ENCODE measurements around the gene JMJD6. TPM values are rescaled to one million over a fixed set of nuclear protein-coding genes. Genes with fewer than 3 reads are reported as not detected.
"Not testable (repeated sequence)": the region's sequence is repeated elsewhere in the genome, so short reads cannot be mapped to it uniquely, and the experiment has no call there.

Gene JMJD6
- total RNA-seq, 1 donor from 2014 or later = 86.3 TPM

GRCh38 chr17:76704805-76705204, 21.6 kb downstream of the JMJD6 start:
- Mint-ChIP-seq H3K27me3 (peaks cover 4% of the 10 kb centered on the region), H3K9me3 (no peaks in the 10 kb centered on the region), H3K4me3 (no peak overlapping the region), H3K36me3 (ENCODE audit: low read depth) (no peaks in the 10 kb centered on the region), H3K4me1 (peaks cover 6% of the 10 kb centered on the region), H3K27ac (no peak overlapping the region)
- no peak for DNase-seq
- intact Hi-C loops (cut with micrococcal nuclease) = no loop called here

- intact Hi-C loops (cut with micrococcal nuclease) = no loop called here
- no peaks in the 10 kb centered on the region for H3K36me3 Mint-ChIP-seq (ENCODE audit: low read depth)
- DNase-seq = no peak
- no peaks in the 10 kb centered on the region for H3K4me1 Mint-ChIP-seq
- no peaks in the 10 kb centered on the region for H3K9me3 Mint-ChIP-seq
- H3K4me3 Mint-ChIP-seq = no peak overlapping the region
- no peak overlapping the region for H3K27ac Mint-ChIP-seq
- no peaks in the 10 kb centered on the region for H3K27me3 Mint-ChIP-seq
Observed at GRCh38 chr17:76702941-76703637, 23.3 kb downstream of the JMJD6 start.

GRCh38 chr17:76702076-76702475, 24.3 kb downstream of the JMJD6 start:
- H3K4me1 Mint-ChIP-seq = no peaks in the 10 kb centered on the region
- H3K27ac Mint-ChIP-seq = no peak overlapping the region
- no peaks in the 10 kb centered on the region for H3K9me3 Mint-ChIP-seq
- intact Hi-C loops (cut with micrococcal nuclease) = no loop called here
- H3K36me3 Mint-ChIP-seq (ENCODE audit: low read depth) = no peaks in the 10 kb centered on the region
- no peak for DNase-seq
- no peaks in the 10 kb centered on the region for H3K27me3 Mint-ChIP-seq
- no peak overlapping the region for H3K4me3 Mint-ChIP-seq

- H3K4me3 Mint-ChIP-seq = no peak overlapping the region
Observed at GRCh38 chr17:76701471-76701967, 24.9 kb downstream of the JMJD6 start.

GRCh38 chr17:76700617-76701470, 25.6 kb downstream of the JMJD6 start:
- intact Hi-C loops (cut with micrococcal nuclease) = no loop called here
- H3K27me3 Mint-ChIP-seq = peaks cover 2% of the 10 kb centered on the region
- H3K36me3 Mint-ChIP-seq (ENCODE audit: low read depth) = no peaks in the 10 kb centered on the region
- DNase-seq = no peak
- H3K4me3 Mint-ChIP-seq = no peak overlapping the region
- no peaks in the 10 kb centered on the region for H3K9me3 Mint-ChIP-seq
- no peaks in the 10 kb centered on the region for H3K4me1 Mint-ChIP-seq
- H3K27ac Mint-ChIP-seq = no peak overlapping the region

More at GRCh38 chr17:76701471-76701967, 24.9 kb downstream of the JMJD6 start:
- intact Hi-C loops (cut with micrococcal nuclease) = no loop called here
- peaks cover under 1% of the 10 kb centered on the region for H3K27me3 Mint-ChIP-seq
- H3K36me3 Mint-ChIP-seq (ENCODE audit: low read depth) = no peaks in the 10 kb centered on the region
- DNase-seq = no peak
- no peaks in the 10 kb centered on the region for H3K9me3 Mint-ChIP-seq
- no peak overlapping the region for H3K27ac Mint-ChIP-seq
- H3K4me1 Mint-ChIP-seq = no peaks in the 10 kb centered on the region

GRCh38 chr17:76700270-76700616, 26.2 kb downstream of the JMJD6 start:
- Mint-ChIP-seq H3K9me3 (no peaks in the 10 kb centered on the region), H3K4me1 (peaks cover 4% of the 10 kb centered on the region), H3K27ac (no peak overlapping the region), H3K27me3 (peaks cover 2% of the 10 kb centered on the region), H3K36me3 (ENCODE audit: low read depth) (no peaks in the 10 kb centered on the region), H3K4me3 (no peak overlapping the region)
- intact Hi-C loops (cut with micrococcal nuclease) = no loop called here
- no peak for DNase-seq

GRCh38 chr17:76698466-76698977, 27.9 kb downstream of the JMJD6 start:
- DNase-seq; H3K27ac Mint-ChIP-seq; intact Hi-C loops (cut with micrococcal nuclease); H3K4me1 Mint-ChIP-seq; H3K27me3 Mint-ChIP-seq; H3K4me3 Mint-ChIP-seq; H3K36me3 Mint-ChIP-seq (ENCODE audit: low read depth); H3K9me3 Mint-ChIP-seq: not testable (repeated sequence)

- H3K4me3 Mint-ChIP-seq = no peak overlapping the region
- H3K27me3 Mint-ChIP-seq = peaks cover 2% of the 10 kb centered on the region
- H3K27ac Mint-ChIP-seq = no peak overlapping the region
- H3K4me1 Mint-ChIP-seq = peaks cover 4% of the 10 kb centered on the region
- no peak for DNase-seq
- intact Hi-C loops (cut with micrococcal nuclease) = no loop called here
- H3K36me3 Mint-ChIP-seq (ENCODE audit: low read depth) = no peaks in the 10 kb centered on the region
- H3K9me3 Mint-ChIP-seq = no peaks in the 10 kb centered on the region
Observed at GRCh38 chr17:76697702-76698465, 28.5 kb downstream of the JMJD6 start.

GRCh38 chr17:76696763-76697701, 29.4 kb downstream of the JMJD6 start:
- peaks cover 2% of the 10 kb centered on the region for H3K27me3 Mint-ChIP-seq
- H3K4me3 Mint-ChIP-seq = no peak overlapping the region
- H3K4me1 Mint-ChIP-seq = peaks cover 4% of the 10 kb centered on the region
- H3K9me3 Mint-ChIP-seq = no peaks in the 10 kb centered on the region
- H3K27ac Mint-ChIP-seq = no peak overlapping the region
- DNase-seq = no peak
- intact Hi-C loops (cut with micrococcal nuclease) = no loop called here
- H3K36me3 Mint-ChIP-seq (ENCODE audit: low read depth) = no peaks in the 10 kb centered on the region

GRCh38 chr17:76695059-76695831, 31.2 kb downstream of the JMJD6 start:
- Mint-ChIP-seq H3K4me3 (no peak overlapping the region), H3K27me3 (peaks cover 2% of the 10 kb centered on the region), H3K27ac (no peak overlapping the region), H3K4me1 (peaks cover 4% of the 10 kb centered on the region), H3K36me3 (ENCODE audit: low read depth) (no peaks in the 10 kb centered on the region), H3K9me3 (no peaks in the 10 kb centered on the region)
- DNase-seq = no peak
- intact Hi-C loops (cut with micrococcal nuclease) = no loop called here

- no peak overlapping the region for H3K4me3 Mint-ChIP-seq
- intact Hi-C loops (cut with micrococcal nuclease) = no loop called here
- H3K27me3 Mint-ChIP-seq = peaks cover 5% of the 10 kb centered on the region
- peaks cover 6% of the 10 kb centered on the region for H3K4me1 Mint-ChIP-seq
- no peaks in the 10 kb centered on the region for H3K36me3 Mint-ChIP-seq (ENCODE audit: low read depth)
- no peak for DNase-seq
- H3K9me3 Mint-ChIP-seq = no peaks in the 10 kb centered on the region
- no peak overlapping the region for H3K27ac Mint-ChIP-seq
Observed at GRCh38 chr17:76691379-76692191, 34.8 kb downstream of the JMJD6 start.
